Keratinocyte (primary cell): Measurements from ENCODE around the gene MARK1. TPM values are rescaled to one million over a fixed set of nuclear protein-coding genes. Genes with fewer than 3 reads are reported as not detected.

Experiments used
- DNase-seq: peaks from one replicate; pipeline ENCODE4 v3.0.0-alpha.2; 2011; ENCODE audit warnings: low read depth, missing footprints, low spot score
- FAIRE-seq: peaks from 2 replicates; lab custom pipeline; 2011; peaks lifted over from hg19 to GRCh38; lab: Jason Lieb, UNC
- H2AFZ ChIP-seq: 2 replicates; pipeline ENCODE4 v1.6.0; 2012; ENCODE audit warnings: low read length, control low read depth, inconsistent platforms; ENCODE audit not compliant: control insufficient read depth
- H3K27ac ChIP-seq: 2 replicates; pipeline ENCODE4 v1.5.1; 2011; ENCODE audit warnings: low read length; ENCODE audit not compliant: control insufficient read depth, insufficient read depth
- H3K27me3 ChIP-seq: 3 replicates; pipeline ENCODE4 v1.6.0; 2011; ENCODE audit warnings: low read length; ENCODE audit not compliant: control insufficient read depth, insufficient read depth; ENCODE audit errors: extremely low read depth
- H3K36me3 ChIP-seq, 2 experiments: 2 replicates in 1 of 2; 3 replicates in 1 of 2; pipeline ENCODE4 v1.5.1; 2011; ENCODE audit warnings: low read length in 2 of 2, mild to moderate bottlenecking in 1 of 2; ENCODE audit not compliant: control insufficient read depth in 2 of 2, insufficient read depth in 2 of 2; ENCODE audit errors: extremely low read depth in 1 of 2
- H3K4me1 ChIP-seq: 3 replicates; pipeline ENCODE4 v1.5.1; 2011; ENCODE audit warnings: low read length; ENCODE audit not compliant: control insufficient read depth, insufficient read depth; ENCODE audit errors: extremely low read depth
- H3K4me2 ChIP-seq: 3 replicates; pipeline ENCODE4 v1.6.0; 2011; ENCODE audit warnings: low read depth, low read length; ENCODE audit not compliant: control insufficient read depth, insufficient read depth; ENCODE audit errors: extremely low read depth
- H3K4me3 ChIP-seq, 3 experiments: fragments of 200-600 bp in 1 of 3; sonication (generic) in 1 of 3; 2 replicates in 2 of 3; 3 replicates in 1 of 3; pipeline ENCODE4 v1.5.1; 2011 to 2016; ENCODE audit warnings: low read length in 3 of 3, mild to moderate bottlenecking in 3 of 3, control low read depth in 2 of 3, inconsistent platforms in 1 of 3, low read depth in 1 of 3, mixed read lengths in 1 of 3, mixed run types in 1 of 3, moderate library complexity in 1 of 3; ENCODE audit not compliant: control insufficient read depth in 2 of 3, insufficient read depth in 2 of 3; ENCODE audit errors: extremely low read depth in 1 of 3
- H3K79me2 ChIP-seq: 2 replicates; pipeline ENCODE4 v1.6.0; 2012; ENCODE audit warnings: low read length; ENCODE audit not compliant: control insufficient read depth, insufficient read depth
- H3K9ac ChIP-seq: 3 replicates; pipeline ENCODE4 v1.6.0; 2011; ENCODE audit warnings: low read length; ENCODE audit not compliant: control insufficient read depth, insufficient read depth; ENCODE audit errors: extremely low read depth
- H3K9me1 ChIP-seq: 3 replicates; pipeline ENCODE4 v1.6.0; 2011; ENCODE audit warnings: low read length; ENCODE audit not compliant: control insufficient read depth, insufficient read depth; ENCODE audit errors: extremely low read depth
- H3K9me3 ChIP-seq: 2 replicates; pipeline ENCODE4 v1.5.1; 2012; ENCODE audit warnings: low read depth, low read length; ENCODE audit not compliant: control insufficient read depth
- H4K20me1 ChIP-seq: 3 replicates; pipeline ENCODE4 v1.6.0; 2011; ENCODE audit warnings: low read length; ENCODE audit not compliant: control insufficient read depth, insufficient read depth; ENCODE audit errors: extremely low read depth
- CTCF ChIP-seq, 3 experiments: IDR thresholded peaks in 1 of 3; conservative IDR thresholded peaks in 1 of 3; optimal IDR thresholded peaks in 1 of 3; 2 replicates in 2 of 3; 3 replicates in 1 of 3; pipeline versions ENCODE3 to v1.5.1; 2011; ENCODE audit warnings: low read length in 3 of 3, mild to moderate bottlenecking in 3 of 3, moderate library complexity in 2 of 3, control low read depth in 1 of 3, inconsistent platforms in 1 of 3; ENCODE audit not compliant: insufficient read depth in 2 of 3; ENCODE audit errors: extremely low read depth in 1 of 3
- EZH2 ChIP-seq: IDR thresholded peaks from one replicate; pipeline ENCODE4 v1.6.1; 2012; ENCODE audit warnings: inconsistent platforms, mild to moderate bottlenecking, low read length, moderate library complexity
- dilution Hi-C: fragments of 300-500 bp; cut with MboI; formaldehyde crosslinking; loops from one replicate; pipeline ENCODE4 v1.7.0; 2020; ENCODE audit warnings: low sequenced_read_pairs; ENCODE audit not compliant: extremely low pct_ligation_motif_present
- polyA plus RNA-seq, 5 experiments: library from polyadenylated mRNA; depleted of rRNA in 3 of 5; stranded (reverse) in 3 of 5; stranded (forward) in 1 of 5; unstranded in 1 of 5; fragments of >200 nt; gene quantifications; 1 replicate in 1 of 5; 2 replicates in 3 of 5; 3 replicates in 1 of 5; pipeline versions ENCODE4 v1.2.1 to v1.2.3, GENCODE V29; 2011 to 2012; ENCODE audit warnings: missing spikeins in 2 of 5, low read depth in 1 of 5, low replicate concordance in 1 of 5

MARK1 gene
- polyA plus RNA-seq, 1 donor (not counting 4 experiments of a cell fraction or from before 2014, with no cell fraction given), result 8.4 TPM

GRCh38 chr1:220616836-220617235 lies 88.9 kb downstream of the MARK1 start:
- DNase-seq (no peak), FAIRE-seq (no peak)
- no peak overlapping the region for H3K4me2 ChIP-seq
- TF ChIP-seq CTCF (optimal IDR thresholded peaks at IDR 0.05 in 1 of 3, IDR thresholded peaks at IDR 0.05 in 1 of 3, conservative IDR thresholded peaks at IDR 0.05 in 1 of 3; ENCODE audit: extremely low read depth in 1 of 3, insufficient read depth in 2 of 3, low read length in 3 of 3) (no peak), EZH2 (no peak)
- no peaks in the 10 kb centered on the region for H3K79me2 ChIP-seq
- H3K36me3 ChIP-seq, result no peaks in the 10 kb centered on the region
- no peaks in the 10 kb centered on the region for H3K9me3 ChIP-seq
- no peak overlapping the region for H2AFZ ChIP-seq
- H3K9ac ChIP-seq, result no peak overlapping the region
- no peaks in the 10 kb centered on the region for H3K9me1 ChIP-seq
- H3K4me3 ChIP-seq, result no peak overlapping the region
- dilution Hi-C loops, result no loop called here
- no peaks in the 10 kb centered on the region for H3K4me1 ChIP-seq
- H3K27ac ChIP-seq, result no peak overlapping the region
- H4K20me1 ChIP-seq, result no peaks in the 10 kb centered on the region
- H3K27me3 ChIP-seq, result no peaks in the 10 kb centered on the region

- no peak overlapping the region for H3K27ac ChIP-seq
- no peak overlapping the region for H3K9ac ChIP-seq
- dilution Hi-C loops, result no loop called here
- DNase-seq (no peak), FAIRE-seq (no peak)
- no peak for TF ChIP-seq CTCF (optimal IDR thresholded peaks at IDR 0.05 in 1 of 3, IDR thresholded peaks at IDR 0.05 in 1 of 3, conservative IDR thresholded peaks at IDR 0.05 in 1 of 3; ENCODE audit: extremely low read depth in 1 of 3, insufficient read depth in 2 of 3, low read length in 3 of 3)
- TF ChIP-seq EZH2, result no peak
- H4K20me1 ChIP-seq, result no peaks in the 10 kb centered on the region
- no peak overlapping the region for H2AFZ ChIP-seq
- no peaks in the 10 kb centered on the region for H3K4me1 ChIP-seq
- no peaks in the 10 kb centered on the region for H3K9me1 ChIP-seq
- H3K27me3 ChIP-seq, result no peaks in the 10 kb centered on the region
- no peaks in the 10 kb centered on the region for H3K36me3 ChIP-seq
- no peak overlapping the region for H3K4me3 ChIP-seq
- no peaks in the 10 kb centered on the region for H3K9me3 ChIP-seq
- H3K79me2 ChIP-seq, result no peaks in the 10 kb centered on the region
- no peak overlapping the region for H3K4me2 ChIP-seq
Observed at GRCh38 chr1:220628431-220628830, 100.5 kb downstream of the MARK1 start.
